Upper lobe of right lung (tissue), 1 donor: Measurements from ENCODE around the gene ATP11C. TPM values are rescaled to one million over a fixed set of nuclear protein-coding genes. Genes with fewer than 3 reads are reported as not detected.

ENCODE experiments used
- ATAC-seq: fragments of 200-7000 bp; cut with Tn5 transposase; one replicate; pipeline ENCODE4 v1.9.1; 2020; ENCODE audit warnings: mild to moderate bottlenecking, moderate library complexity
- DNase-seq: peaks from one replicate; pipeline ENCODE4 v3.0.0-alpha.2; 2020
- H3K27ac ChIP-seq: fragments of 200-600 bp; one replicate; pipeline ENCODE4 v1.8.0; 2022
- H3K27me3 ChIP-seq: fragments of 200-600 bp; one replicate; pipeline ENCODE4 v1.8.0; 2022; ENCODE audit warnings: mild to moderate bottlenecking
- H3K36me3 ChIP-seq: fragments of 200-600 bp; one replicate; pipeline ENCODE4 v1.8.0; 2022
- H3K4me1 ChIP-seq: fragments of 200-600 bp; one replicate; pipeline ENCODE4 v1.8.0; 2022
- H3K4me3 ChIP-seq: fragments of 200-600 bp; one replicate; pipeline ENCODE4 v1.8.0; 2022; ENCODE audit warnings: mild to moderate bottlenecking
- H3K9me3 ChIP-seq: fragments of 200-600 bp; one replicate; pipeline ENCODE4 v1.8.0; 2022
- intact Hi-C: fragments of 100-400 bp; cut with DNase I; formaldehyde crosslinking; loops from one replicate; pipeline ENCODE4 v1.11.0; 2022
- total RNA-seq: library from RNA; stranded (reverse); fragmentation: NEBNext Ultra II Directional; extraction: Animal tissue kit (Norgen Biotek cat#: 25700); gene quantifications from one replicate; pipeline ENCODE4 v1.2.1, GENCODE V29; 2021
- TF ChIP-seq, protein P1 (sequence below): fragments of 200-600 bp; IDR thresholded peaks from one replicate; pipeline ENCODE4 v1.8.0; 2022; ENCODE audit warnings: antibody characterized with exemption
- donor health status: DM: no; HTN: yes; CAD: no; lungs with severe emphysema.

The ATP11C gene
- total RNA-seq, 1 donor from 2014 or later = 19.6 TPM

DNA sequence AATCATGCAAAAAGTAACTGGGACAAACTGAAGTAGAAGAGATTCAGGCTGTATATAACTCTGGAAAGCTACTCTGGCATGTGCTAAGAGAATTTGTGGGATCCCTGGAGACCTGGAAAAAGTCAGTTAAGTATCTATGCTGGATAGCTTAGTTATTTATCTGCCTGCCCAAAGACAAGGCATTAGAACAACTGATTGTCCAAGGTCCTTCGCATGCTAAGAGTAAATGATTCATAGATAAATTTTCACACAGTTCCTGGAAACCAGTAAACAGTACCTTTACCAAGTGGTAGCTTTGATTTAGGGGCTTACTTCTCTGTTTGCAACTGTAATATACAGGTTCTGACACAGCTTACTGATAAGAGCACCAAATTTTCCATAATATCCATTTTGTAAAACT lies 104.8 kb downstream of the ATP11C start:
- intact Hi-C loops = no loop called here
- no peaks in the 10 kb centered on the region for H3K27me3 ChIP-seq
- no peak for ATAC-seq
- no peak overlapping the region for H3K27ac ChIP-seq
- H3K9me3 ChIP-seq = no peaks in the 10 kb centered on the region
- peaks cover 17% of the 10 kb centered on the region for H3K4me1 ChIP-seq
- DNase-seq = no peak
- no peaks in the 10 kb centered on the region for H3K36me3 ChIP-seq
- H3K4me3 ChIP-seq = no peak overlapping the region
- TF ChIP-seq, protein P1, sequence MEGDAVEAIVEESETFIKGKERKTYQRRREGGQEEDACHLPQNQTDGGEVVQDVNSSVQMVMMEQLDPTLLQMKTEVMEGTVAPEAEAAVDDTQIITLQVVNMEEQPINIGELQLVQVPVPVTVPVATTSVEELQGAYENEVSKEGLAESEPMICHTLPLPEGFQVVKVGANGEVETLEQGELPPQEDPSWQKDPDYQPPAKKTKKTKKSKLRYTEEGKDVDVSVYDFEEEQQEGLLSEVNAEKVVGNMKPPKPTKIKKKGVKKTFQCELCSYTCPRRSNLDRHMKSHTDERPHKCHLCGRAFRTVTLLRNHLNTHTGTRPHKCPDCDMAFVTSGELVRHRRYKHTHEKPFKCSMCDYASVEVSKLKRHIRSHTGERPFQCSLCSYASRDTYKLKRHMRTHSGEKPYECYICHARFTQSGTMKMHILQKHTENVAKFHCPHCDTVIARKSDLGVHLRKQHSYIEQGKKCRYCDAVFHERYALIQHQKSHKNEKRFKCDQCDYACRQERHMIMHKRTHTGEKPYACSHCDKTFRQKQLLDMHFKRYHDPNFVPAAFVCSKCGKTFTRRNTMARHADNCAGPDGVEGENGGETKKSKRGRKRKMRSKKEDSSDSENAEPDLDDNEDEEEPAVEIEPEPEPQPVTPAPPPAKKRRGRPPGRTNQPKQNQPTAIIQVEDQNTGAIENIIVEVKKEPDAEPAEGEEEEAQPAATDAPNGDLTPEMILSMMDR = no peak

DNA sequence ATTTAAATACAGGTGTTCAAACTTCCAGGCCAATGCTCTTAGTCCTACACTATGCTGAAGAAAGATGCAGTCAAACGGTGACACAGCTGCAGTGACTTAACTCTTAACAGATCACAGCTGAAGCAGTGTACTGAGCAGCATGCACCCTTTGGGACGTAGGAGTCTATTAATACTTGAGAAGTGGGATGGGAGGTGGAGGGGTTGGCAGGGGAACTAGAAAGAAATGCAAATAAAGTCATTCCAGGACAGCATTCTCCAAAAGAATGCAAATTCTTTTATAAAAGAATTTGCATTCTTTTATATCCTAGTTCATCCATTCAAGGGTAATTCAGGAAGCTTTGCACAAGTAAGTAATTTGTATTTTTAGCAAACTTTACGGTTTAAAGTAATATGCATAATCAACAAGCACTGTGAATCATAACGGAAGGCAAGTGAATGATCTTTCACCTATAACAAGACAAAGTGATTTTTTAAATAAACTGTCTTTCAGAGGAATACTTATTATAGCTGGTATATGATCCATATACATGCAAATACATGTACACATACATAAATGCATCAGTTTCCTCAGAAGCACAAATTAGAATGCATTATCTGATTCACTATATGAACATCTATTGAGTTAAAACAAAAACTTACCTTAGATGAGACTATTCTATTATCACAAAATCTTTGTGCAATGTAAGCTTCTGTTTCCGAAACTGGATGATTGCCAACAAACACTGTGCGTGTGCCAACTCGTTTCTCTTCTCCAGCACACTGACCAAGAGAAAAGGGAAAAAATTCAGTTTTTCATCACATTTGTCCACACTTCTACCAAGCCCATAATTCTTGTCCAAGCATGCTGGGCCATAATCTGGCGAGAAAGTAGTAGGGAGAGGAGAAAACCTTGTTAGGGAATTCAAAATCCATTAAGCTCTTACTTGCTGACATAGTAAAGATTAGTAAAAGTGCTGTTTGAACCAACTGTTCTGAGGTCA lies 106.5 kb downstream of the ATP11C start:
- no peaks in the 10 kb centered on the region for H3K36me3 ChIP-seq
- intact Hi-C loops = no loop called here
- no peaks in the 10 kb centered on the region for H3K9me3 ChIP-seq
- ATAC-seq = no peak
- TF ChIP-seq, protein P1 = no peak
- H3K27me3 ChIP-seq = no peaks in the 10 kb centered on the region
- no peak overlapping the region for H3K4me3 ChIP-seq
- DNase-seq = no peak
- H3K27ac ChIP-seq = no peak overlapping the region
- peaks cover 13% of the 10 kb centered on the region for H3K4me1 ChIP-seq

DNA sequence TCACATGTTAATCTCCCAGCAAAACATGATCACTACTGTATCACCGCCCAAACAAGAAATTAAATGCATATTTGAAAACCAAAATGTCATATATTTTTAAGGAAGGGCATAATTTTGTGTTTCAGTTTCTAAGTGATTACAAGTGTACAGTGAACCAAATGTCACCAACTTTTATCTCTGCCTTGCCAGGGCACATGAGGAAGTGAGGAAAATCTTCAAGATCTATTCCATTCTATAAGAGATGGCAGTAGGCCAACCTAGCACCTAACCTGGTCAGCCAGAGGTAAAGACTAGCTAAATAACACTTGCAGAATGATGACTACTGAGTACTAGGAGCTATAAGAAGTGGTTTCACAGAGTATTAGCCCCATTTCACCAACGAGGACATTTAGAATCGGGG lies 107.2 kb downstream of the ATP11C start:
- no peaks in the 10 kb centered on the region for H3K9me3 ChIP-seq
- ATAC-seq (no peak), DNase-seq (no peak)
- H3K4me1 ChIP-seq = peaks cover 11% of the 10 kb centered on the region
- intact Hi-C loops = no loop called here
- no peak overlapping the region for H3K27ac ChIP-seq
- no peak overlapping the region for H3K4me3 ChIP-seq
- H3K36me3 ChIP-seq = no peaks in the 10 kb centered on the region
- TF ChIP-seq, protein P1 = no peak
- H3K27me3 ChIP-seq = no peaks in the 10 kb centered on the region

DNA sequence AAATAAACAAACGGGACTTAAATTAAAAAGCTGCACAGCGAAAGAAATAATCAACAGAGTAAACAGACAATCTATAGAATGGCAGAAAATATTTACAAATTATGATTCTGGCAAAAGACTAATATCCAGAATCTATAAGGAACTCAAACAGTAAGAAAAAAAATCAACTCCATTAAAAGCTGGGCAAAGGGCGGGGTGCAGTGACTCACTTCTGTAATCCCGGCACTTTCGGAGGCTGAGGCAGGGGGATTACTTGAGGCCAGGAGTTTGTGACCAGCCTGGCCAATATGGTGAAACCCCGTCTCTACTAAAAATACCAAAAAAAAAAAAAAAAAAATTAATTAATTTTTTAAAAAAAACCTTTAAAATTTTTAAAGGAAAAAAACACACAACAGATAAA lies 109.0 kb downstream of the ATP11C start:
- H3K4me1 ChIP-seq = peaks cover 11% of the 10 kb centered on the region
- H3K36me3 ChIP-seq = no peaks in the 10 kb centered on the region
- ATAC-seq = no peak
- no peak for DNase-seq
- H3K27ac ChIP-seq = no peak overlapping the region
- intact Hi-C loops = no loop called here
- H3K9me3 ChIP-seq = no peaks in the 10 kb centered on the region
- H3K27me3 ChIP-seq = no peaks in the 10 kb centered on the region
- H3K4me3 ChIP-seq = no peak overlapping the region
- TF ChIP-seq, protein P1 = no peak

DNA sequence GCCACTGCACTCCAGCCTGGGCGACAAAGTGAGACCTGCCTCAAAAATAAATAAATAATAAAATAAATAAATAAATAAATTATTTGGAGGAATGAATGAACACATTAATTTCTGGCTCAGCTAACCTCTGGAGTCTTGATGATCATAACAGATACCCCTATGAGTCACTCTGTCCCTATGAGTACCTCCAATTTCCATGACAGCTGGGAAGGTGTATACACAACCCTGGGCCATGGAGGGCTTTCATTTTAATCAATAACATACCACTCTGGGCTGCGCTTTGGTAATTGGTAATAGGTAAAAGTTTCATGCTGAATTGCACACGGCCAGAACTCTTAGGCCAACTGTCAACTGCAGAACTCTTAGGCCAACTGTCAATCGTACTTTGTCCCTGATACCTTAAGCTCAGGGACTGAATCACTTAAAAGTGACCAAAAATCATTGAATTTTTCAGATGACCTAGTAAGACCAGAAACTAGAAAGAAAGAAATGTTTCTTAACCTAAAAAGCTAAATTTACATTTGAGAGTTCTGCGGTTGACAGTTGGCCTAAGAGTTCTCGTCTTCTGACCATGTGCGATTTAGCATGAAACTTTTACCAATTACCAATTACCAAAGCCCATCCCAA lies 112.4 kb downstream of the ATP11C start:
- no peaks in the 10 kb centered on the region for H3K9me3 ChIP-seq
- no peaks in the 10 kb centered on the region for H3K27me3 ChIP-seq
- intact Hi-C loops = no loop called here
- H3K36me3 ChIP-seq = no peaks in the 10 kb centered on the region
- H3K4me1 ChIP-seq = peaks cover 3% of the 10 kb centered on the region
- ATAC-seq (no peak), DNase-seq (no peak)
- TF ChIP-seq, protein P1 = no peak
- no peak overlapping the region for H3K27ac ChIP-seq
- no peak overlapping the region for H3K4me3 ChIP-seq
